Naive thymus-derived CD4-positive, alpha-beta T cell (primary cell): Measurements from ENCODE around the gene RAB31. TPM values are rescaled to one million over a fixed set of nuclear protein-coding genes. Genes with fewer than 3 reads are reported as not detected.
"Not testable (repeated sequence)": the region's sequence is repeated elsewhere in the genome, so short reads cannot be mapped to it uniquely, and the experiment has no call there.

Experiments
- ATAC-seq: fragments of 150-1000 bp; cut with Tn5 transposase; 2 replicates; pipeline ENCODE4 v1.10.0; 2021; ENCODE audit warnings: mild to moderate bottlenecking, moderate library complexity
- CTCF ChIA-PET: fragments of 350-600 bp; sonication (Branson Sonifier 250); formaldehyde crosslinking; loops from one replicate; lab custom pipeline; 2021; ENCODE audit warnings: antibody characterized with exemption; lab: Charles Lee
- POLR2A ChIA-PET: fragments of 350-600 bp; sonication (Branson Sonifier 250); formaldehyde crosslinking; loops from one replicate; lab custom pipeline; 2021; ENCODE audit warnings: antibody characterized with exemption, inconsistent platforms; lab: Charles Lee
- DNase-seq, 9 donors: peaks; one replicate each; pipeline versions ENCODE4 v3.0.0 to v3.0.0-alpha.2; 2020 to 2022; ENCODE audit warnings: mixed read lengths in 1 of 9
- H3K27ac ChIP-seq: one replicate; pipeline ENCODE4 v1.7.0; 2013; ENCODE audit warnings: mild to moderate bottlenecking, low read depth, low read length, moderate library complexity
- H3K27me3 ChIP-seq, 2 donors: one replicate each; pipeline ENCODE4 v1.7.0; 2013; ENCODE audit warnings: low read length in 2 of 2, mild to moderate bottlenecking in 2 of 2, moderate library complexity in 2 of 2; ENCODE audit not compliant: control insufficient read depth in 2 of 2, insufficient read depth in 2 of 2
- H3K36me3 ChIP-seq, 3 experiments: 1 replicate in 2 of 3; 2 replicates in 1 of 3; pipeline ENCODE4 v1.7.0; 2013; ENCODE audit warnings: low read length in 3 of 3, mild to moderate bottlenecking in 3 of 3, moderate library complexity in 1 of 3; ENCODE audit not compliant: insufficient read depth in 3 of 3, control insufficient read depth in 2 of 3
- H3K4me1 ChIP-seq, 2 donors: one replicate each; pipeline ENCODE4 v1.7.0; 2013; ENCODE audit warnings: low read length in 2 of 2, mild to moderate bottlenecking in 2 of 2, moderate library complexity in 1 of 2; ENCODE audit not compliant: control insufficient read depth in 2 of 2, insufficient read depth in 2 of 2
- H3K4me3 ChIP-seq: 2 replicates; pipeline ENCODE4 v1.7.0; 2013; ENCODE audit warnings: mild to moderate bottlenecking, low read length
- H3K9me3 ChIP-seq, 3 experiments: 1 replicate in 2 of 3; 2 replicates in 1 of 3; pipeline ENCODE4 v1.7.0; 2013; ENCODE audit warnings: low read length in 3 of 3; ENCODE audit not compliant: control insufficient read depth in 2 of 3
- H3K27ac Mint-ChIP-seq, 9 donors: one replicate each; pipeline ENCODE4 v1.8.0; 2020 to 2022; ENCODE audit warnings: mixed read lengths in 9 of 9, mild to moderate bottlenecking in 8 of 9, moderate library complexity in 5 of 9, inconsistent platforms in 2 of 9
- H3K27me3 Mint-ChIP-seq, 5 donors: one replicate each; pipeline ENCODE4 v1.8.0; 2021 to 2022; ENCODE audit warnings: mixed read lengths in 5 of 5, mild to moderate bottlenecking in 1 of 5
- H3K36me3 Mint-ChIP-seq, 5 donors: one replicate each; pipeline ENCODE4 v1.8.0; 2020 to 2022; ENCODE audit warnings: mixed read lengths in 5 of 5, mild to moderate bottlenecking in 3 of 5, inconsistent platforms in 1 of 5
- H3K4me1 Mint-ChIP-seq, 7 donors: one replicate each; pipeline ENCODE4 v1.8.0; 2020 to 2022; ENCODE audit warnings: mixed read lengths in 7 of 7, mild to moderate bottlenecking in 3 of 7, inconsistent platforms in 1 of 7
- H3K4me3 Mint-ChIP-seq, 10 donors: one replicate each; pipeline ENCODE4 v1.8.0; 2020 to 2022; ENCODE audit warnings: mild to moderate bottlenecking in 10 of 10, mixed read lengths in 10 of 10, moderate library complexity in 6 of 10, inconsistent platforms in 2 of 10
- H3K9me3 Mint-ChIP-seq, 11 donors: one replicate each; pipeline ENCODE4 v1.8.0; 2020 to 2022; ENCODE audit warnings: mixed read lengths in 11 of 11, mild to moderate bottlenecking in 4 of 11, inconsistent platforms in 1 of 11, moderate library complexity in 1 of 11
- intact Hi-C, 2 donors: fragments of 100-400 bp; cut with micrococcal nuclease; formaldehyde crosslinking; loops; one replicate each; pipeline ENCODE4 v1.15.1; 2023
- polyA plus RNA-seq, 2 donors: library from polyadenylated mRNA; unstranded; fragments of 300-500 nt; fragmentation: Illumina TruSeq; gene quantifications; one replicate each; pipeline ENCODE4 v1.2.3, GENCODE V29; 2021
- total RNA-seq, 6 experiments: library from RNA in 5 of 6; stranded (reverse) in 5 of 6; gene quantifications; 1 replicate in 5 of 6; 2 replicates in 1 of 6; pipeline ENCODE4 v1.2.3 and lab custom pipeline; 2021 to 2026

RAB31 gene
- total and polyA plus RNA-seq, 7 experiments from 2014 or later = 0.41 to 48.6 (median 2.3) TPM

GRCh38 chr18:9669016-9669415 is 39.1 kb upstream of the RAB31 start:
- ChIA-PET CTCF (no interaction called here), POLR2A (no interaction called here)
- Histone ChIP-seq H3K9me3 (no peaks in the 10 kb centered on the region), H3K4me3 (no peak overlapping the region), H3K27ac (no peak overlapping the region), H3K27me3 (no peaks in the 10 kb centered on the region), H3K4me1 (no peaks in the 10 kb centered on the region), H3K36me3 (no peaks in the 10 kb centered on the region)
- H3K9me3 Mint-ChIP-seq = no peaks in the 10 kb centered on the region
- intact Hi-C loops = no loop called here
- ATAC-seq (no peak), DNase-seq (no peak)
- no peak overlapping the region for H3K27ac Mint-ChIP-seq
- H3K4me1 Mint-ChIP-seq = peaks cover 0 to 6% (median 5%) of the 10 kb centered on the region in 7 donors
- H3K36me3 Mint-ChIP-seq = no peaks in the 10 kb centered on the region
- no peak overlapping the region for H3K4me3 Mint-ChIP-seq
- peaks cover 0 to 10% (median 0%) of the 10 kb centered on the region in 5 donors for H3K27me3 Mint-ChIP-seq

- Mint-ChIP-seq H3K27me3 (peaks cover 0 to 22% (median 3%) of the 10 kb centered on the region in 5 donors), H3K36me3 (no peaks in the 10 kb centered on the region), H3K4me3 (no peak overlapping the region), H3K4me1 (peaks cover 0 to 6% (median 5%) of the 10 kb centered on the region in 7 donors), H3K27ac (no peak overlapping the region), H3K9me3 (no peaks in the 10 kb centered on the region)
- Histone ChIP-seq H3K9me3 (no peaks in the 10 kb centered on the region), H3K4me1 (no peaks in the 10 kb centered on the region), H3K27me3 (no peaks in the 10 kb centered on the region), H3K36me3 (no peaks in the 10 kb centered on the region), H3K27ac (no peak overlapping the region), H3K4me3 (no peak overlapping the region)
- ATAC-seq (no peak), DNase-seq (no peak)
- POLR2A ChIA-PET = no interaction called here
- CTCF ChIA-PET = no interaction called here
- intact Hi-C loops = no loop called here
These were observed 36.9 kb upstream of the RAB31 start for GRCh38 chr18:9671214-9671613.

- Mint-ChIP-seq H3K4me1 (peaks cover 0 to 6% (median 5%) of the 10 kb centered on the region in 7 donors), H3K9me3 (no peaks in the 10 kb centered on the region), H3K27me3 (peaks cover 0 to 21% (median 4%) of the 10 kb centered on the region in 5 donors), H3K4me3 (peak overlapping the region in 1 of 10 donors; percentile 21), H3K27ac (no peak overlapping the region), H3K36me3 (no peaks in the 10 kb centered on the region)
- no peaks in the 10 kb centered on the region for H3K36me3 ChIP-seq
- no peaks in the 10 kb centered on the region for H3K27me3 ChIP-seq
- DNase-seq = peak in 2 of 9 donors; percentile 2 to 11
- ChIA-PET POLR2A (no interaction called here), CTCF (no interaction called here)
- no peaks in the 10 kb centered on the region for H3K4me1 ChIP-seq
- no peak overlapping the region for H3K4me3 ChIP-seq
- intact Hi-C loops = loop anchor here (1.0 to 2.0 kb wide), 2 partner anchors 61 kb away; no protein-coding TSS in a partner anchor
- peak; percentile 93 for ATAC-seq
- no peaks in the 10 kb centered on the region for H3K9me3 ChIP-seq
- H3K27ac ChIP-seq = no peak overlapping the region
These were observed 34.5 kb upstream of the RAB31 start for GRCh38 chr18:9673296-9674251.

- H3K4me1 ChIP-seq, H3K4me3 ChIP-seq, H3K36me3 Mint-ChIP-seq, H3K36me3 ChIP-seq, ATAC-seq, intact Hi-C loops, H3K27ac Mint-ChIP-seq, H3K9me3 Mint-ChIP-seq, H3K9me3 ChIP-seq, POLR2A ChIA-PET, H3K4me3 Mint-ChIP-seq, H3K4me1 Mint-ChIP-seq, CTCF ChIA-PET, H3K27ac ChIP-seq, DNase-seq, H3K27me3 ChIP-seq: not testable (repeated sequence)
- H3K27me3 Mint-ChIP-seq = peaks cover 5 to 42% (median 10%) of the 10 kb centered on the region in 5 donors
These were observed 29.9 kb upstream of the RAB31 start for GRCh38 chr18:9678216-9678615.

GRCh38 chr18:9679125-9679524 is 29.0 kb upstream of the RAB31 start:
- ATAC-seq = no peak
- DNase-seq = no peak
- intact Hi-C loops = no loop called here
- CTCF ChIA-PET = no interaction called here
- Mint-ChIP-seq H3K36me3 (no peaks in the 10 kb centered on the region), H3K4me1 (no peaks in the 10 kb centered on the region), H3K27ac (no peak overlapping the region), H3K9me3 (peaks cover 0 to 1% (median 0%) of the 10 kb centered on the region in 11 donors), H3K4me3 (no peak overlapping the region), H3K27me3 (peaks cover 9 to 48% (median 13%) of the 10 kb centered on the region in 5 donors)
- POLR2A ChIA-PET = no interaction called here
- Histone ChIP-seq H3K36me3 (no peaks in the 10 kb centered on the region), H3K4me1 (no peaks in the 10 kb centered on the region), H3K4me3 (no peak overlapping the region), H3K9me3 (no peaks in the 10 kb centered on the region), H3K27ac (no peak overlapping the region), H3K27me3 (no peaks in the 10 kb centered on the region)

- H3K27me3 Mint-ChIP-seq = peaks cover 9 to 40% (median 10%) of the 10 kb centered on the region in 5 donors
- CTCF ChIA-PET = no interaction called here
These were observed 26.9 kb upstream of the RAB31 start for GRCh38 chr18:9681217-9681616.

More at GRCh38 chr18:9681217-9681616, 26.9 kb upstream of the RAB31 start:
- Mint-ChIP-seq H3K9me3 (peaks cover 0 to 1% (median 0%) of the 10 kb centered on the region in 11 donors), H3K4me3 (no peak overlapping the region), H3K4me1 (peaks cover 0 to 12% (median 7%) of the 10 kb centered on the region in 7 donors), H3K27ac (no peak overlapping the region), H3K36me3 (no peaks in the 10 kb centered on the region)
- POLR2A ChIA-PET = no interaction called here
- no peak overlapping the region for H3K4me3 ChIP-seq
- H3K27me3 ChIP-seq = no peaks in the 10 kb centered on the region
- intact Hi-C loops = no loop called here
- no peaks in the 10 kb centered on the region for H3K36me3 ChIP-seq
- no peaks in the 10 kb centered on the region for H3K4me1 ChIP-seq
- no peak overlapping the region for H3K27ac ChIP-seq
- H3K9me3 ChIP-seq = no peaks in the 10 kb centered on the region
- no peak for DNase-seq
- ATAC-seq = no peak
